HG03196 (cell line): ENCODE results near the gene BMPR1B.

Experiments used
- ATAC-seq: cut with Tn5 transposase; IDR thresholded peaks from one replicate; pipeline ENCODE4 v1.9.1; 2021; ENCODE audit not compliant: unreplicated experiment

BMPR1B gene

GRCh38 chr4:94757192-94758140, at the start of gene BMPR1B:
TSS of gene BMPR1B (plus strand) at chr4:94757955. CDS start at chr4:95104425, 346,470 bp downstream.
- ATAC-seq, result no peak

GRCh38 chr4:94711635-94712034, 46.1 kb upstream of the BMPR1B start:
- ATAC-seq, result no peak

- no peak for ATAC-seq
These were observed 43.2 kb upstream of the BMPR1B start for GRCh38 chr4:94714365-94715160.

- ATAC-seq, result no peak
These were observed 42.0 kb upstream of the BMPR1B start for GRCh38 chr4:94715726-94716125.

GRCh38 chr4:94721310-94721709, 36.4 kb upstream of the BMPR1B start:
- no peak for ATAC-seq

- no peak for ATAC-seq
These were observed 35.5 kb upstream of the BMPR1B start for GRCh38 chr4:94722270-94722669.

- no peak for ATAC-seq
These were observed 35.0 kb upstream of the BMPR1B start for GRCh38 chr4:94722748-94723147.

GRCh38 chr4:94724016-94724790, 33.6 kb upstream of the BMPR1B start:
- ATAC-seq, result no peak

GRCh38 chr4:94726524-94727123, 31.1 kb upstream of the BMPR1B start:
- ATAC-seq, result no peak

- no peak for ATAC-seq
These were observed 29.5 kb upstream of the BMPR1B start for GRCh38 chr4:94728056-94728766.

GRCh38 chr4:94732358-94732698, 25.4 kb upstream of the BMPR1B start:
- no peak for ATAC-seq

- no peak for ATAC-seq
These were observed 18.0 kb upstream of the BMPR1B start for GRCh38 chr4:94739741-94740140.

GRCh38 chr4:94741304-94741703, 16.5 kb upstream of the BMPR1B start:
- ATAC-seq, result no peak

GRCh38 chr4:94743838-94744237, 13.9 kb upstream of the BMPR1B start:
- ATAC-seq, result no peak

- no peak for ATAC-seq
These were observed 12.9 kb upstream of the BMPR1B start for GRCh38 chr4:94744850-94745249.

- no peak for ATAC-seq
These were observed 11.0 kb upstream of the BMPR1B start for GRCh38 chr4:94746746-94747145.

- no peak for ATAC-seq
These were observed 465 bp downstream of the BMPR1B start for GRCh38 chr4:94758141-94758699.

GRCh38 chr4:94758700-94759399, 1.1 kb downstream of the BMPR1B start:
- no peak for ATAC-seq

- no peak for ATAC-seq
These were observed 2.0 kb downstream of the BMPR1B start for GRCh38 chr4:94759767-94760211.
